GM12865 (cell line): Measurements from ENCODE around the gene POU2AF1.

ENCODE experiments used
- DNase-seq: peaks from one replicate; pipeline ENCODE4 v3.0.0; 2010; ENCODE audit warnings: low read depth
- H3K4me3 ChIP-seq: 2 replicates; pipeline ENCODE4 v1.5.1; 2011; ENCODE audit warnings: mild to moderate bottlenecking, low read depth, low read length, control low read depth
- TF ChIP-seq, protein P1 (sequence below): IDR thresholded peaks from 2 replicates; pipeline ENCODE4 v1.5.1; 2011; ENCODE audit warnings: low read length, control low read depth, low read depth, inconsistent platforms; ENCODE audit not compliant: insufficient read depth; ENCODE audit errors: missing control alignments

POU2AF1 gene

DNA sequence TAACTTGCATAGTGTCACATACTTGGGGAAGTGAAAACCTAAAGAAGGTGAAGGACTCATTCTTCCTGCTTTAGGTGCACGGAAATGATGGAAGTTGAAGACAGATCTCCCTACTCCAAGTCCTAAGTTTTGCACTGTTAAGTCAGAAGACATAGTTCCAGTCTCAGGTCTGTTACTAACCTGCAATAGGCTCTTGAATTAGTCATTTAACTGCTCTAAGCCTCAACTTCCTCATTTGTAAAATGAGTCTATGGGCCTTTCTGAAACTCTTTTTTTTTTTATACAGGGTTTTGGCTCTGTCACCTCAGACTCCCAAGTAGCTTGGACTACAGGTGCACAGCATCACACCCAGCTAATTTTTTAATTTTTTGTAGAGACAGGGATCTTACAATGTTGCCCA lies 30.8 kb upstream of the POU2AF1 start:
- TF ChIP-seq, protein P1, sequence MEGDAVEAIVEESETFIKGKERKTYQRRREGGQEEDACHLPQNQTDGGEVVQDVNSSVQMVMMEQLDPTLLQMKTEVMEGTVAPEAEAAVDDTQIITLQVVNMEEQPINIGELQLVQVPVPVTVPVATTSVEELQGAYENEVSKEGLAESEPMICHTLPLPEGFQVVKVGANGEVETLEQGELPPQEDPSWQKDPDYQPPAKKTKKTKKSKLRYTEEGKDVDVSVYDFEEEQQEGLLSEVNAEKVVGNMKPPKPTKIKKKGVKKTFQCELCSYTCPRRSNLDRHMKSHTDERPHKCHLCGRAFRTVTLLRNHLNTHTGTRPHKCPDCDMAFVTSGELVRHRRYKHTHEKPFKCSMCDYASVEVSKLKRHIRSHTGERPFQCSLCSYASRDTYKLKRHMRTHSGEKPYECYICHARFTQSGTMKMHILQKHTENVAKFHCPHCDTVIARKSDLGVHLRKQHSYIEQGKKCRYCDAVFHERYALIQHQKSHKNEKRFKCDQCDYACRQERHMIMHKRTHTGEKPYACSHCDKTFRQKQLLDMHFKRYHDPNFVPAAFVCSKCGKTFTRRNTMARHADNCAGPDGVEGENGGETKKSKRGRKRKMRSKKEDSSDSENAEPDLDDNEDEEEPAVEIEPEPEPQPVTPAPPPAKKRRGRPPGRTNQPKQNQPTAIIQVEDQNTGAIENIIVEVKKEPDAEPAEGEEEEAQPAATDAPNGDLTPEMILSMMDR = no peak
- peak overlapping the region; percentile 20; the same call in 1 of the 2 replicates for H3K4me3 ChIP-seq
- peak; percentile 87 for DNase-seq

DNA sequence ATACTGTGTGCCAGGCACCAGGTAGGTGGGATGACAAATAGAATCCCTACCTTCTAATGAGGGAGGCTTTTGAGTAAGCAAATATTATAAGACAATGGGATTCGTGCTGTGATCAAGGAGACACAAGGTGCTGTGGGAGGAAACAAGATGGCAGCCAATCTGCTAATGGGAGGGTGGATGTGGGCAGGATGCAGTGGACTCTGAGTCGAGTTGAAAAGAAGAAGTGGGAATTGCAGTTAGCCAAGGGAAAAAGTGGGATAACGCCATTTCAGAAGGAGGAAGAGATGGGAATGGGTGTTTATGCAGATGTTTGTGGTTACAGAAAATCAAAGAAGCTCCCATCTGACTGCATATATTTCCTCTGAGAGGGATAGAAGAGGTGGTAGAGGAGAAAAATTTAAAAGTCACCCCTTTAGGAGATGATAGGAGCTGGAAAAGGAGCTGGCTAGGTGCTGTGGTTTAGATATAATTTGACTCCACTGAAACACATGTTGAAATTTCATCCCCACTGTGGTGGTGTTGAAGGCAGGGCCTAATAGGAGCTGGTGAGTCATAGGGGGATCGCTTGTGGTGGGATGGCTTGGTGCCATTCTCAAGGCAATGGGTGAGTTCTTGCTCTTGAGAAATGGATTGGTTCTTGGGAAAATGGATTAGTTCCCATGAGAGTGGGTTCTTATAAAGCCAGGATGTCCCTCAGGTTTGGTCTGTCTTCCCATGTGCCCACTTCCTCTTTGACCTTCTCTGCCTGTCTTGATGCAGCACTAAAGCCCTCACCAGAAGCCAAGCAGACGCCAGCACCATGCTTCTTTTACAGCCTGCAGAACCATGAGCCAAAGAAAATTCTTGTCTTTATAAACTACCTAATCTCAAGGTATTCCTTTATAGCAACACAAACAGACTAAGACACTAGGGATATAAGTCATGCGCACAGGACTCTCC lies 30.0 kb upstream of the POU2AF1 start:
- peak overlapping the region; percentile 20; the same call in 1 of the 2 replicates for H3K4me3 ChIP-seq
- DNase-seq = peak; percentile 94
- TF ChIP-seq, protein P1 = no peak

DNA sequence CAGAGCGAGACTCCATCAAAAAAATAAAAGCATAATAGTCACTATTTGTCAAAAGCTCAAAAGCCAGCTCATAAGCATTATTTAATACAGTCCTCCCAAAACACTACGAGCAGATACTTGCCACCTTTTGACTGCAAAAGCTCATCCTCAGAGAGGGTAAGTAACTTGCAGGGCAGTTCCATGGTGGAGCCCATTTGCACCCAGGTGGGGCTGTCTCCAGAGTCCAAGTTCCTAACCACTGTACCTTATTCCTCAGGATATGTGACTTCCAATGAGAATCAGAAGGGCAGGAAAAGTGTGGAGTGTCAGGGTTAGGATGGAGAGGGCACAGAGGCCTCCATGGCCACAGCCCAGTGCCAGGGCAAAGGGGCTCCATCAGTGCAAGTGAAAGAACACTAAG lies 28.6 kb upstream of the POU2AF1 start:
- TF ChIP-seq, protein P1 = no peak
- no peak overlapping the region for H3K4me3 ChIP-seq

DNA sequence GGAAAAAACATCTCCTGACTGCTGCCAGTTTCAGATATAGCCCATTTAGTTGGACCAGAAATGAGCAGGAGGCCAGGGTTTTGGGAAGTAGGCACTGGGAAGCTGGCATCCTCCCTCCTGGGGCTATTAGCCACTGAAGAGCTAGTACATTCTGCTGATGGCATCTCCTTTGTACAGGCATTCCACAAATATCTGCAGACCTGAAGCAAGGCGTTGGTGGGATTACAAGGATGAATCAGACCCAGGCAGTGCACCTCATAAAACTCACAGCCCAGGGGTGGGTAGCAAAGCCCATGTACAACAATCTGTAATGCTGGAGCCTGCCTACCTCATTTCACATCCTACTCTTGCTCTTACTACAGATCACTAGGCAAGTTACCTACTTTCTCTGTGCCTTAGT lies 27.5 kb upstream of the POU2AF1 start:
- no peak overlapping the region for H3K4me3 ChIP-seq
- TF ChIP-seq, protein P1 = no peak
- no peak for DNase-seq

More for the DNA sequence above, 28.6 kb upstream of the POU2AF1 start:
- no peak for DNase-seq

DNA sequence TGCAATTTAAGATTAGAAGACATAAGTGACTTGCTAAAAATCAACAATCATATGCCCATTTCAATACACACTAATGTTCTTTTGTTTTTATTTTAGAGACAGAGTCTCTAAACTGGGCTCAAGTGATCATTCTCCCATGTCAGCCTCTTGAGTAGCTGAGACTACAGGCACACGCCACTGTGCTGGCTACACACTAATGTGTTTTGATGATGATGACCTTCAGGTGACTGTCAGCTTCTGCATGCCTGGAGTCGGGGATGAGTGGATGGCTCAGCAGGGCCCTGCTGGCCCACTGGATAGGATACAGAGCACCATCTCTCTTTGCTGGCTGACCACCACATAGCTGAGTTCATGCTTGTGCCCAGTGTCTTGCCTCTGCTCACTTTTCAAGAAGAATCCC lies 27.0 kb upstream of the POU2AF1 start:
- TF ChIP-seq, protein P1 = no peak
- no peak overlapping the region for H3K4me3 ChIP-seq
- no peak for DNase-seq

DNA sequence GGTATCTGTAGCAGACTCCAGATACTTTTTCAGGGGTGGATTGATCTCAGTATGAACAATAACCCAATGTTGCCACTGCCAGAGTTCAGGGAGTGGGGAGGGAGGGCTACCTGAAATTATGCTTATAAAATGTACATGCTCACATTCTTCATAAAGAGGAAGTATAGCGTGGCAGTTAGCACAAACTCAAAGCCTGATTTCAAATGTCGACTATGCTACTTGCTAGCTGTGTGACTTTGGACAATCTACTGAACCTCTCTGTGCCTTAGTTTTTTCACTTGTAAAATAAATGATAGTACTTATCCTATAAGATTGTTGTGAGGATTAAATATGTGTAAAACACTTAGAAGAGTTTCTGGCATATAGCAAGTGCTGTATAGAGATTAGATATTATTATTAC lies 26.5 kb upstream of the POU2AF1 start:
- DNase-seq = no peak
- no peak overlapping the region for H3K4me3 ChIP-seq
- TF ChIP-seq, protein P1 = no peak
